Sigmoid colon (tissue), 7 donors: ENCODE results near the gene GOLGA7B. TPM values are rescaled to one million over a fixed set of nuclear protein-coding genes. Genes with fewer than 3 reads are reported as not detected.
A peak's percentile ranks its signal among the peaks of the same experiment; 100 is the strongest.

Experiments
- DNase-seq: peaks from one replicate; pipeline ENCODE4 v3.0.0-alpha.2; 2019
- H3K27ac ChIP-seq, 4 donors: fragments of 200-600 bp; sonication (generic); one replicate each; pipeline ENCODE4 v1.5.1; 2016 to 2019; ENCODE audit warnings: mild to moderate bottlenecking in 1 of 4
- H3K27me3 ChIP-seq, 3 donors: fragments of 200-600 bp; sonication (generic); one replicate each; pipeline ENCODE4 v1.5.1; 2019; ENCODE audit warnings: mild to moderate bottlenecking in 1 of 3
- H3K36me3 ChIP-seq, 4 donors: fragments of 200-600 bp; sonication (generic); one replicate each; pipeline ENCODE4 v1.5.1; 2016 to 2019
- H3K4me1 ChIP-seq, 4 donors: fragments of 200-600 bp; sonication (generic); one replicate each; pipeline ENCODE4 v1.5.1; 2017 to 2019
- H3K4me3 ChIP-seq, 4 donors: fragments of 200-600 bp; sonication (generic); one replicate each; pipeline ENCODE4 v1.5.1; 2017 to 2019; ENCODE audit warnings: mild to moderate bottlenecking in 2 of 4, moderate library complexity in 1 of 4
- H3K9me3 ChIP-seq, 4 donors: fragments of 200-600 bp in 3 of 4; sonication (generic) in 3 of 4; one replicate each; pipeline versions ENCODE4 v1.5.1 to v1.6.1; 2013 to 2019
- CTCF ChIP-seq, 4 experiments: fragments of 450-650 bp in 3 of 4; fragments of 200-600 bp in 1 of 4; IDR thresholded peaks; one replicate each; pipeline ENCODE4 v1.5.1; 2016 to 2019; ENCODE audit warnings: antibody characterized with exemption in 4 of 4, mild to moderate bottlenecking in 3 of 4, moderate library complexity in 2 of 4
- EP300 ChIP-seq, 4 donors: sonication (generic); formaldehyde crosslinking; IDR thresholded peaks; one replicate each; pipeline ENCODE4 v1.6.1; 2017; ENCODE audit warnings: antibody characterized with exemption in 4 of 4
- POLR2A ChIP-seq, 2 donors: fragments of 450-650 bp; IDR thresholded peaks; one replicate each; pipeline ENCODE4 v1.6.1; 2016; ENCODE audit warnings: antibody characterized with exemption in 2 of 2, mild to moderate bottlenecking in 2 of 2, moderate library complexity in 2 of 2
- POLR2AphosphoS5 ChIP-seq, 4 donors: sonication (generic); formaldehyde crosslinking; IDR thresholded peaks; one replicate each; pipeline ENCODE4 v1.6.1; 2017; ENCODE audit warnings: antibody characterized with exemption in 4 of 4
- WGBS, 2 donors: extraction: QIAGEN DNeasy Blood & Tissue Kit; methylation state at CpG; one replicate each; pipeline ENCODE4 v1.1.7; 2013; 5-methylcytosine and 5-hydroxymethylcytosine counted together
- intact Hi-C: fragments of 100-400 bp; cut with DNase I; formaldehyde crosslinking; loops from one replicate; pipeline ENCODE4 v1.15.1; 2023
- polyA plus RNA-seq, 3 donors: library from polyadenylated mRNA; stranded (reverse); fragments of 200-250 nt; gene quantifications; one replicate each; pipeline ENCODE4 v1.2.3, GENCODE V29; 2013
- total RNA-seq, 4 donors: library from RNA; depleted of rRNA; stranded (reverse); fragments of >200 nt; gene quantifications; one replicate each; pipeline ENCODE4 v1.1.0, GENCODE V29; 2016
- donor health status: healthy with polysubstance abuse.
- donor health status: Bipolar disorder and iron deficiency.
- donor health status: healthy.

GOLGA7B gene
- total RNA-seq: under 1 TPM; 0.16 to 0.71 (median 0.41) TPM
- polyA plus RNA-seq: 1 to 10 TPM; 1.0 to 1.4 (median 1.2) TPM

DNA sequence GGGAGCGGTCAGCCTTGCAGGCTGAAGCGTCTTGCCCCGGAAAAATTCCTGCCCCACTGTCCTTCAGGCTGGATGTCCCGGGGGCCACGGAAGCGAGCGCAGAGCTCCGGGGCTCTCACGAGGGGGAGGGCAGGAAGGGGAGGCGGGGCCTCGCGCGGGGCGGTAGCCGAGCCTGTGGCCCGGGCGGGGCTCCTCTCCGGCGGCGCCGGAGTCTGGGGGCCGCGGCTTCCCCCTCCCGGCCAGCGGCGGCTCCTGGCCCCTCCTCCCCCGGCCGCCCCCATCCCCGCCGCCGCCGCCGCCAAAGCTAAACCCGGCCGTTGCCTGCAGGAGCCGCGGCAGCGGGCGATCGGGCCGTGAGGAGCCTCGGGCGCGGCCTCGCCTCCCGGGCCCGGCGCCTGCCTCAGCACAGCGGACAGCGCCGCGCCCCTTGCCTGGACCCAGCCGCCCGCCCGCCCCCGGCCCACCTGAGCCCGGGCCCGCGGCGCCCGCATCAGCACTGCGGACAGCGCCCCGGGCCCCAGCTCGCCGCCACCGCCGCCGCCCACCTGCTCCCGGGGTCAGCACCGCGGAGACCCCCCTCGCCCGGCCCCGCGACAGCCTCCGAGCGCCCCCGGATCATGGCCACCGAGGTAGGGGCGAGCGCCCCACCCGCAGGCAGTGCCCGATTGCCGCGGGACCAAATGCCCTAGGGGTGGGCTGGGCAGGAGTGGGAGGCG lies at the start of gene GOLGA7B:
Gene GOLGA7B (plus strand): TSS at position 157 of the 716 bp plus-strand sequence. CDS start 461 bp downstream, at position 618.
- intact Hi-C loops: no loop called here
- peaks cover 31 to 65% (median 46%) of the 10 kb centered on the region in 3 donors for H3K27me3 ChIP-seq
- TF ChIP-seq POLR2A (IDR thresholded peaks at IDR 0.05) (no peak), CTCF (IDR thresholded peaks at IDR 0.05) (no peak), POLR2AphosphoS5 (IDR thresholded peaks at IDR 0.05) (no peak), EP300 (IDR thresholded peaks at IDR 0.05) (no peak)
- H3K36me3 ChIP-seq: no peaks in the 10 kb centered on the region
- WGBS, 2 donors: 1% methylated on average over 87 of the region's 87 CpGs
- peak within 1 kb of the TSS in 3 of 4 donors; percentile 45 to 53 (median 52) for H3K4me3 ChIP-seq
- no peak for DNase-seq
- peaks cover 0 to 15% (median 13%) of the 10 kb centered on the region in 4 donors for H3K4me1 ChIP-seq
- H3K27ac ChIP-seq: no peak within 1 kb of the TSS
- H3K9me3 ChIP-seq: no peaks in the 10 kb centered on the region

- H3K27me3 ChIP-seq: peaks cover 0 to 16% (median 3%) of the 10 kb centered on the region in 3 donors
- H3K36me3 ChIP-seq: no peaks in the 10 kb centered on the region
- DNase-seq: no peak
- no peak overlapping the region for H3K27ac ChIP-seq
- peaks cover 0 to under 1% (median 0%) of the 10 kb centered on the region in 4 donors for H3K4me1 ChIP-seq
- WGBS, 2 donors: 82 to 90% methylated on average over 9 of the region's 9 CpGs
- intact Hi-C loops: no loop called here
- peaks cover 0 to 8% (median 1%) of the 10 kb centered on the region in 4 donors for H3K9me3 ChIP-seq
- no peak overlapping the region for H3K4me3 ChIP-seq
- TF ChIP-seq EP300 (IDR thresholded peaks at IDR 0.05): no peak
These were observed 49.2 kb upstream of the GOLGA7B start for GRCh38 chr10:97800474-97800873.

DNA sequence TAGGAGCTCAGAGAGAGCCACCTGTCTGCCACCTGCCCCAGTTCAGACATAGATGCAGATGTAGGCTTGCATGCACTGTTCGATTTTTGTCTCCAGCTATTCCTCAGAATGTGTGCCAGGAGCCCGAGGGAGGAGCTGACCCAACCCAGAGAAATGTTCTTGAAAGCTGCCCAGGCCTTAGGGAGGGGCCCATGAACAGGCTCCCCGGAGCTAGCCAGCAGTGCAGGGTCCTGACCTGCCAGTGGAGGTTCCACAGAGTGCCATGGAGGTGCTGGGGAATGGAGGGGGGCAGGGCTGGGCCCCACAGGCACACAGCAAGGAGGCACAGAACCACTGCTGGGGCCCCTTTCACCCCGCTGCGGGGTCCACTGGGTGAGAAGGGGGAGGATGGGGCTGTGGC lies 48.2 kb upstream of the GOLGA7B start:
- H3K36me3 ChIP-seq: no peaks in the 10 kb centered on the region
- H3K27ac ChIP-seq: no peak overlapping the region
- H3K4me3 ChIP-seq: no peak overlapping the region
- H3K9me3 ChIP-seq: peaks cover 0 to 8% (median 1%) of the 10 kb centered on the region in 4 donors
- TF ChIP-seq EP300 (IDR thresholded peaks at IDR 0.05): no peak
- no peak for TF ChIP-seq CTCF (IDR thresholded peaks at IDR 0.05)
- TF ChIP-seq POLR2A (IDR thresholded peaks at IDR 0.05): no peak
- TF ChIP-seq POLR2AphosphoS5 (IDR thresholded peaks at IDR 0.05): no peak
- intact Hi-C loops: no loop called here
- DNase-seq: no peak
- 49 to 71% methylated on average over 5 of the region's 5 CpGs for WGBS, 2 donors
- peaks cover 0 to 16% (median 3%) of the 10 kb centered on the region in 3 donors for H3K27me3 ChIP-seq
- peaks cover 0 to 5% (median 0%) of the 10 kb centered on the region in 4 donors for H3K4me1 ChIP-seq

GRCh38 chr10:97805096-97805884 lies 44.4 kb upstream of the GOLGA7B start:
- Histone ChIP-seq H3K27me3 (peaks cover 0 to 10% (median 3%) of the 10 kb centered on the region in 3 donors), H3K9me3 (no peaks in the 10 kb centered on the region), H3K27ac (no peak overlapping the region), H3K36me3 (no peaks in the 10 kb centered on the region), H3K4me1 (peaks cover 0 to 5% (median 0%) of the 10 kb centered on the region in 4 donors), H3K4me3 (no peak overlapping the region)
- 49 to 65% methylated on average over 12 of the region's 12 CpGs for WGBS, 2 donors
- intact Hi-C loops: no loop called here
- DNase-seq: no peak
- TF ChIP-seq POLR2A (IDR thresholded peaks at IDR 0.05): no peak
- TF ChIP-seq POLR2AphosphoS5 (IDR thresholded peaks at IDR 0.05): no peak
- TF ChIP-seq EP300 (IDR thresholded peaks at IDR 0.05): no peak
- TF ChIP-seq CTCF (IDR thresholded peaks at IDR 0.05): no peak

DNA sequence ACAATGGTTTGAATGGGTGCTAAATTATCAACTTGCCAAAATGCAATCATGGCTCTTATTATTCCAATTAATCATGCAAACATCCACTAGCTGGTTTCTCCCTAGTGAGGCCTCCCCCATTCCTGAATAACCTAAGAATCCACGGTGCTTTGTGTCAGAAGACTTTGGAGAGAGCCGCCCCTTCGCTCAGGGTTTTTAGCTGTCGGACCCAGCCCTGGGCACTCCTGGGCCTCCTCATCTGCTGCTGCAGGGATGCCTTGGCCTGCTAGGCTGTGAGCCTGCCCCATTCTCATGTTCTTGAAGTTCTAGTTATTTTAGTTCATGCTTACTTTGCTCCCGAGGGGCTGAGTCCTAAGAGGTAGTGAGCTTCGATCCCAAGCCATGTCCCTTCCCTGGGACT lies 43.7 kb upstream of the GOLGA7B start:
- DNase-seq: no peak
- Histone ChIP-seq H3K4me3 (no peak overlapping the region), H3K36me3 (no peaks in the 10 kb centered on the region), H3K27me3 (peaks cover 0 to 6% (median 3%) of the 10 kb centered on the region in 3 donors), H3K4me1 (peaks cover 0 to 5% (median 0%) of the 10 kb centered on the region in 4 donors), H3K27ac (no peak overlapping the region), H3K9me3 (no peaks in the 10 kb centered on the region)
- 82 to 88% methylated on average over 6 of the region's 6 CpGs for WGBS, 2 donors
- TF ChIP-seq CTCF (IDR thresholded peaks at IDR 0.05) (no peak), POLR2AphosphoS5 (IDR thresholded peaks at IDR 0.05) (no peak), POLR2A (IDR thresholded peaks at IDR 0.05) (no peak), EP300 (IDR thresholded peaks at IDR 0.05) (no peak)
- intact Hi-C loops: no loop called here
